Liver (tissue), 9 donors: ENCODE results near the gene PFN1. TPM values are rescaled to one million over a fixed set of nuclear protein-coding genes. Genes with fewer than 3 reads are reported as not detected.

ENCODE experiments used
- DNase-seq: peaks from one replicate; pipeline ENCODE4 v3.0.0-alpha.2; 2017; ENCODE audit warnings: low spot score
- H3K27ac ChIP-seq, 2 donors: one replicate each; pipeline ENCODE4 v1.7.0; 2013; ENCODE audit warnings: inconsistent platforms in 2 of 2, low read length in 2 of 2, control low read depth in 1 of 2, low read depth in 1 of 2, mild to moderate bottlenecking in 1 of 2
- H3K27me3 ChIP-seq, 4 donors: one replicate each; pipeline versions ENCODE4 v1.6.1 to v1.7.0; 2013; ENCODE audit warnings: low read length in 3 of 4, inconsistent platforms in 1 of 4, mild to moderate bottlenecking in 1 of 4, moderate library complexity in 1 of 4; ENCODE audit not compliant: control insufficient read depth in 4 of 4, insufficient read depth in 4 of 4
- H3K36me3 ChIP-seq, 4 donors: one replicate each; pipeline versions ENCODE4 v1.6.1 to v1.7.0; 2013; ENCODE audit warnings: low read length in 3 of 4, mild to moderate bottlenecking in 3 of 4, low read depth in 1 of 4, moderate library complexity in 1 of 4; ENCODE audit not compliant: control insufficient read depth in 4 of 4, insufficient read depth in 3 of 4
- H3K4me1 ChIP-seq, 4 donors: one replicate each; pipeline versions ENCODE4 v1.6.1 to v1.7.0; 2013; ENCODE audit warnings: low read length in 3 of 4, mild to moderate bottlenecking in 3 of 4, moderate library complexity in 1 of 4; ENCODE audit not compliant: control insufficient read depth in 4 of 4, insufficient read depth in 4 of 4
- H3K4me3 ChIP-seq, 3 donors: one replicate each; pipeline versions ENCODE4 v1.6.1 to v1.7.0; 2013; ENCODE audit warnings: low read length in 3 of 3, control low read depth in 1 of 3, low read depth in 1 of 3, mild to moderate bottlenecking in 1 of 3
- H3K9ac ChIP-seq, 2 donors: one replicate each; pipeline ENCODE4 v1.7.0; 2013; ENCODE audit warnings: low read length in 2 of 2, mild to moderate bottlenecking in 2 of 2, moderate library complexity in 2 of 2, control low read depth in 1 of 2, low read depth in 1 of 2
- H3K9me3 ChIP-seq, 4 donors: one replicate each; pipeline versions ENCODE4 v1.6.1 to v1.7.0; 2013; ENCODE audit warnings: low read length in 3 of 4; ENCODE audit not compliant: control insufficient read depth in 4 of 4
- ATF3 ChIP-seq: IDR thresholded peaks from 2 replicates; pipeline ENCODE4 v1.6.1; 2016; ENCODE audit warnings: antibody characterized with exemption
- EGR1 ChIP-seq, 2 donors: IDR thresholded peaks; 2 replicates each; pipeline ENCODE4 v1.6.1; 2016 to 2018; ENCODE audit warnings: antibody characterized with exemption in 2 of 2, low read depth in 2 of 2
- FOXA1 ChIP-seq: IDR thresholded peaks from 2 replicates; pipeline ENCODE4 v1.6.1; 2016; ENCODE audit warnings: antibody characterized with exemption
- FOXA2 ChIP-seq: IDR thresholded peaks from 2 replicates; pipeline ENCODE4 v1.6.1; 2016; ENCODE audit warnings: antibody characterized with exemption
- GABPA ChIP-seq, 2 donors: IDR thresholded peaks in 1 of 2; conservative IDR thresholded peaks in 1 of 2; 2 replicates each; pipeline ENCODE4 v1.6.1; 2016; ENCODE audit warnings: antibody characterized with exemption in 2 of 2, mild to moderate bottlenecking in 1 of 2, moderate library complexity in 1 of 2
- HNF4A ChIP-seq, 2 donors: conservative IDR thresholded peaks; 2 replicates each; pipeline ENCODE4 v1.6.1; 2016; ENCODE audit warnings: antibody characterized with exemption in 2 of 2, mild to moderate bottlenecking in 2 of 2
- HNF4G ChIP-seq: IDR thresholded peaks from 2 replicates; pipeline ENCODE4 v1.6.1; 2016; ENCODE audit warnings: antibody characterized with exemption
- JUND ChIP-seq, 2 donors: IDR thresholded peaks; 2 replicates each; pipeline ENCODE4 v1.6.1; 2016; ENCODE audit warnings: antibody characterized with exemption in 2 of 2
- MAX ChIP-seq: IDR thresholded peaks from 2 replicates; pipeline ENCODE4 v1.6.1; 2016; ENCODE audit warnings: antibody characterized with exemption
- NR2F2 ChIP-seq: IDR thresholded peaks from 2 replicates; pipeline ENCODE4 v1.6.1; 2016; ENCODE audit warnings: antibody characterized with exemption
- RAD21 ChIP-seq, 2 donors: IDR thresholded peaks; 2 replicates each; pipeline ENCODE4 v1.6.1; 2016; ENCODE audit warnings: antibody characterized with exemption in 2 of 2, mild to moderate bottlenecking in 2 of 2
- REST ChIP-seq: IDR thresholded peaks from 2 replicates; pipeline ENCODE4 v1.6.1; 2016; ENCODE audit warnings: antibody characterized with exemption, mild to moderate bottlenecking
- RXRA ChIP-seq, 2 donors: IDR thresholded peaks; 2 replicates each; pipeline ENCODE4 v1.6.1; 2017 to 2018; ENCODE audit warnings: antibody characterized with exemption in 2 of 2, mild to moderate bottlenecking in 1 of 2
- SP1 ChIP-seq: IDR thresholded peaks from 2 replicates; pipeline ENCODE4 v1.6.1; 2018; ENCODE audit warnings: antibody characterized with exemption, mild to moderate bottlenecking
- TAF1 ChIP-seq: conservative IDR thresholded peaks from 2 replicates; pipeline ENCODE4 v1.6.1; 2016; ENCODE audit warnings: antibody characterized with exemption, mild to moderate bottlenecking
- YY1 ChIP-seq: IDR thresholded peaks from 2 replicates; pipeline ENCODE4 v1.6.1; 2016; ENCODE audit warnings: antibody characterized with exemption, mild to moderate bottlenecking
- ZBTB33 ChIP-seq: IDR thresholded peaks from 2 replicates; pipeline ENCODE4 v1.6.1; 2016; ENCODE audit warnings: antibody characterized with exemption
- WGBS: extraction: QIAGEN DNeasy Blood & Tissue Kit; methylation state at CpG from one replicate; pipeline ENCODE4 v1.1.7; 2013; 5-methylcytosine and 5-hydroxymethylcytosine counted together
- polyA plus RNA-seq, 2 donors: library from polyadenylated mRNA; stranded (reverse) in 1 of 2; unstranded in 1 of 2; fragments of 200-250 nt in 1 of 2; fragments of >200 nt in 1 of 2; fragmentation: Nextera tagmentation in 1 of 2; extraction: Ambion mirVana in 1 of 2; gene quantifications; one replicate each; pipeline versions ENCODE4 v1.2.1 to v1.2.3, GENCODE V29; 2013 to 2015
- total RNA-seq, 2 donors: library from RNA; depleted of rRNA; stranded (reverse); fragments of >200 nt; gene quantifications; one replicate each; pipeline ENCODE4 v1.2.3, GENCODE V29; 2014
- donor health status: healthy.
- donor health status: healthy.
- donor health status: healthy.
- donor health status: healthy.
- donor health status: healthy.

PFN1 gene
- total and polyA plus RNA-seq, 4 donors: 150 to 672 (median 580) TPM

GRCh38 chr17:4951486-4951885 lies 3.2 kb upstream of the PFN1 start:
- Histone ChIP-seq H3K4me3 (peak overlapping the region in 2 of 3 donors; percentile 56 to 91), H3K27me3 (no peaks in the 10 kb centered on the region), H3K9me3 (no peaks in the 10 kb centered on the region), H3K9ac (peak overlapping the region in 1 of 2 donors; percentile 69), H3K27ac (peak overlapping the region in 1 of 2 donors; percentile 95), H3K36me3 (peaks cover 0 to 2% (median 0%) of the 10 kb centered on the region in 4 donors), H3K4me1 (peaks cover 8 to 55% (median 40%) of the 10 kb centered on the region in 4 donors)
- no peak for DNase-seq
- TF ChIP-seq GABPA (IDR thresholded peaks at IDR 0.05 in 1 of 2, conservative IDR thresholded peaks at IDR 0.05 in 1 of 2) (no peak), RAD21 (IDR thresholded peaks at IDR 0.05) (no peak), HNF4G (no peak), ZBTB33 (no peak), JUND (IDR thresholded peaks at IDR 0.05) (no peak), MAX (no peak), HNF4A (conservative IDR thresholded peaks at IDR 0.05) (no peak), TAF1 (no peak), YY1 (no peak), EGR1 (IDR thresholded peaks at IDR 0.05; ENCODE audit: low read depth in 2 of 2) (no peak), FOXA1 (no peak), NR2F2 (no peak), REST (no peak), RXRA (IDR thresholded peaks at IDR 0.05) (no peak), FOXA2 (no peak), SP1 (no peak)
- WGBS: 67% methylated on average over 3 of the region's 3 CpGs

GRCh38 chr17:4950746-4951204 lies 2.4 kb upstream of the PFN1 start, which contains the start of gene ENO3:
ENO3 (plus strand) TSS chr17:4951119; CDS start chr17:4951830, 711 bp downstream.
- peak; percentile 22 for TF ChIP-seq REST
- peak; percentile 72 to 79 for TF ChIP-seq HNF4A (conservative IDR thresholded peaks at IDR 0.05)
- TF ChIP-seq RAD21 (IDR thresholded peaks at IDR 0.05): peak in 1 of 2 donors; percentile 19
- TF ChIP-seq NR2F2: peak; percentile 63
- TF ChIP-seq RXRA (IDR thresholded peaks at IDR 0.05): peak; percentile 38 to 58
- TF ChIP-seq SP1: peak; percentile 81
- TF ChIP-seq ATF3: no peak
- no peak for TF ChIP-seq MAX
- TF ChIP-seq HNF4G: peak; percentile 54
- TF ChIP-seq ZBTB33: peak; percentile 45
- TF ChIP-seq TAF1: peak; percentile 49
- no peak for TF ChIP-seq YY1
- peak in 1 of 2 donors; percentile 20 for TF ChIP-seq JUND (IDR thresholded peaks at IDR 0.05)

More at GRCh38 chr17:4950746-4951204, 2.4 kb upstream of the PFN1 start, which contains the start of gene ENO3:
- peaks cover 10 to 55% (median 42%) of the 10 kb centered on the region in 4 donors for H3K4me1 ChIP-seq
- DNase-seq: peak; percentile 74
- peak within 1 kb of the TSS; percentile 66 to 69 for H3K9ac ChIP-seq
- H3K36me3 ChIP-seq: peaks cover 0 to 2% (median under 1%) of the 10 kb centered on the region in 4 donors
- peak within 1 kb of the TSS; percentile 95 to 96 for H3K27ac ChIP-seq
- H3K4me3 ChIP-seq: peak within 1 kb of the TSS; percentile 53 to 91 (median 56)
- no peaks in the 10 kb centered on the region for H3K27me3 ChIP-seq
- no peaks in the 10 kb centered on the region for H3K9me3 ChIP-seq
- WGBS: 20% methylated on average over 7 of the region's 7 CpGs
